ENCODE measurements around the gene SLC25A43. TPM values are rescaled to one million over a fixed set of nuclear protein-coding genes. Genes with fewer than 3 reads are reported as not detected.
"Not testable (repeated sequence)": the region's sequence is repeated elsewhere in the genome, so short reads cannot be mapped to it uniquely, and the experiment has no call there.

Gene SLC25A43
- total RNA-seq, 1 experiment from 2014 or later, result 13.4 TPM

DNA sequence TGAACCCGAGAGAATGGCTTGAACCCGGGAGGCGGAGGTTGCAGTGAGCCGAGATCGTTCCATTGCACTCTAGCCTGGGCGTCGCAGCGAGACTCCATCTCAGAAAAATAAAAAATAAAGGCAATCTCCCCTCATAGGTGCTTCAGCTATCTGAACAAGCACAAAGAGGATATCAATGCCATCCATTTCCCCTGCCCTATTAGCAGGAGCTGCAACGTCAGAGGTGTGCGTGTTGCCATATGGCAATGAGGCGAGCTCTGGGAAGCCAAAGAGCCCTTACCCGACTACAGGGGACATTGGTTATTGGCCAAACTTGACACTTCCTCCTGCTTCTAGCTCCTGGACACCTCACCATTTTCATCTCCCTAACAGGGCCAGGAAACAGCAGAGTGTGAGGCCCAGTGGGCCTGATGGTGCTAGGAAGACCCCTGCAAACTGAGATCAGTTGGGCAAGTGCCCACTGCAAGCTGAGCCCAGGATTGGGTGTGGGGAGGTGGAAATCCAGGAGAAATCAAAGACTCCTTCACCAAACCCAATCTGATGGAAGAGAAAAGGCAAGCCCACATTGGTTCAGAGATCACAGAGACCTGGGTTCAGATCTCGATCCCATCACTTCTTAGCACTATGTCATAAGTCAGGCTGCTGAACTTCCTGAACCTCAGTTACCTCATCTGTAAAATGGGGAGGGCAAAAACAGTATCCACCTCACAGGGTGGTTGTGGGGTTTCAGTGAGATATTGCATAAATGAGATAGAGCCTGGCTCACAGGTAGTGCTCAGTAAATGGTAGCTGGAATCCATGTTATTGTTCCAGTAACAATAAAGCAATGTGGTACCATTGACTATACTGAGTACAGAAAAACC lies 90.3 kb downstream of the SLC25A43 start:
- H3K4me3 Mint-ChIP-seq (ENCODE audit: unreplicated experiment), result no peak overlapping the region
- H3K4me1 Mint-ChIP-seq (ENCODE audit: low read depth, unreplicated experiment), result no peaks in the 10 kb centered on the region
- TF ChIP-seq, protein P1, sequence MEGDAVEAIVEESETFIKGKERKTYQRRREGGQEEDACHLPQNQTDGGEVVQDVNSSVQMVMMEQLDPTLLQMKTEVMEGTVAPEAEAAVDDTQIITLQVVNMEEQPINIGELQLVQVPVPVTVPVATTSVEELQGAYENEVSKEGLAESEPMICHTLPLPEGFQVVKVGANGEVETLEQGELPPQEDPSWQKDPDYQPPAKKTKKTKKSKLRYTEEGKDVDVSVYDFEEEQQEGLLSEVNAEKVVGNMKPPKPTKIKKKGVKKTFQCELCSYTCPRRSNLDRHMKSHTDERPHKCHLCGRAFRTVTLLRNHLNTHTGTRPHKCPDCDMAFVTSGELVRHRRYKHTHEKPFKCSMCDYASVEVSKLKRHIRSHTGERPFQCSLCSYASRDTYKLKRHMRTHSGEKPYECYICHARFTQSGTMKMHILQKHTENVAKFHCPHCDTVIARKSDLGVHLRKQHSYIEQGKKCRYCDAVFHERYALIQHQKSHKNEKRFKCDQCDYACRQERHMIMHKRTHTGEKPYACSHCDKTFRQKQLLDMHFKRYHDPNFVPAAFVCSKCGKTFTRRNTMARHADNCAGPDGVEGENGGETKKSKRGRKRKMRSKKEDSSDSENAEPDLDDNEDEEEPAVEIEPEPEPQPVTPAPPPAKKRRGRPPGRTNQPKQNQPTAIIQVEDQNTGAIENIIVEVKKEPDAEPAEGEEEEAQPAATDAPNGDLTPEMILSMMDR (IDR thresholded peaks at IDR 0.05; ENCODE audit: insufficient read depth in 1 of 2, low read depth in 1 of 2, low read length in 1 of 2, severe bottlenecking in 1 of 2, unreplicated experiment in 1 of 2), result no peak
- CTCF ChIA-PET, result interaction anchor here (0.7 to 1.8 kb wide), 2 partner anchors 12 to 23 kb away, joined by 3 to 12 read pairs; no protein-coding TSS in a partner anchor
- POLR2A ChIA-PET, result no interaction called here
- no TSS peak for BruUV-seq (replicated peaks)
- no peaks in the 10 kb centered on the region for H3K36me3 ChIP-seq (ENCODE audit: control insufficient read depth, insufficient read depth, low read length)
- H3K9me3 ChIP-seq, result no peaks in the 10 kb centered on the region
- H3K27me3 Mint-ChIP-seq (ENCODE audit: insufficient read depth, unreplicated experiment), result no peaks in the 10 kb centered on the region
- H3K27me3 ChIP-seq (replicated peaks; ENCODE audit: control insufficient read depth, insufficient read depth, low read length), result no peaks in the 10 kb centered on the region
- intact Hi-C loops (cut with micrococcal nuclease; ENCODE audit: unreplicated experiment), result no loop called here
- no peak overlapping the region for H3K4me3 ChIP-seq (ENCODE audit: low read depth, low read length)
- H3K9me3 Mint-ChIP-seq (ENCODE audit: unreplicated experiment), result no peaks in the 10 kb centered on the region
- peaks cover 4% of the 10 kb centered on the region for H3K4me1 ChIP-seq
- DNase-seq, result no peak
- no peaks in the 10 kb centered on the region for H3K36me3 Mint-ChIP-seq (ENCODE audit: insufficient read depth, unreplicated experiment)
- H3K27ac Mint-ChIP-seq (ENCODE audit: unreplicated experiment), result no peak overlapping the region

DNA sequence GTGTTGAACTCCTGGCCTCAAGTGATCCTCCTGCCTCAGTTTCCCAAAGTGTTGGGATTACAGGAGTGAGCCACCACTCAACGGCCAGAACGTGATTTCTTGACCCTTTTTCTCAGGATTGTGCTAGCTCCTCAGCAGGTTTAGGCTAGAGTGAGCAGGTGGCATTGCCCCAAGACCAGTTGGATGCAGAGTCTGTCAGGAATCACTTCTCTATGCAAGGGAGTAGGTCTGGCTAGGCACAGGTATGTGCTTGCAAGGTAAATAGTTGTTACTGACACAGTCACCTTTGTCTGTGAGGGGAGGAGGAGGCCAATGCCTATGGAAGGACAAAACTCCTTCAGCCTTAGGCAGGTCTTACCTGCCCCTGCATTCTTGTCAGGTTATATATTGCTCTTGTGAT lies 93.3 kb downstream of the SLC25A43 start:
- no peak for DNase-seq
- Mint-ChIP-seq H3K27ac (ENCODE audit: unreplicated experiment) (no peak overlapping the region), H3K4me3 (ENCODE audit: unreplicated experiment) (no peak overlapping the region), H3K4me1 (ENCODE audit: low read depth, unreplicated experiment) (peaks cover 15% of the 10 kb centered on the region), H3K9me3 (ENCODE audit: unreplicated experiment) (no peaks in the 10 kb centered on the region), H3K36me3 (ENCODE audit: insufficient read depth, unreplicated experiment) (no peaks in the 10 kb centered on the region), H3K27me3 (ENCODE audit: insufficient read depth, unreplicated experiment) (no peaks in the 10 kb centered on the region)
- Histone ChIP-seq H3K4me3 (ENCODE audit: low read depth, low read length) (no peak overlapping the region), H3K36me3 (ENCODE audit: control insufficient read depth, insufficient read depth, low read length) (no peaks in the 10 kb centered on the region), H3K27me3 (replicated peaks; ENCODE audit: control insufficient read depth, insufficient read depth, low read length) (no peaks in the 10 kb centered on the region), H3K9me3 (no peaks in the 10 kb centered on the region), H3K4me1 (peaks cover 23% of the 10 kb centered on the region)
- intact Hi-C loops (cut with micrococcal nuclease; ENCODE audit: unreplicated experiment), result no loop called here
- POLR2A ChIA-PET, result no interaction called here
- TF ChIP-seq, protein P1 (IDR thresholded peaks at IDR 0.05; ENCODE audit: insufficient read depth in 1 of 2, low read depth in 1 of 2, low read length in 1 of 2, severe bottlenecking in 1 of 2, unreplicated experiment in 1 of 2), result no peak
- BruUV-seq (replicated peaks), result no TSS peak
- CTCF ChIA-PET, result interaction anchor here (1.4 kb wide), 1 partner anchor 20 kb away, joined by 4 read pairs; no protein-coding TSS in a partner anchor

DNA sequence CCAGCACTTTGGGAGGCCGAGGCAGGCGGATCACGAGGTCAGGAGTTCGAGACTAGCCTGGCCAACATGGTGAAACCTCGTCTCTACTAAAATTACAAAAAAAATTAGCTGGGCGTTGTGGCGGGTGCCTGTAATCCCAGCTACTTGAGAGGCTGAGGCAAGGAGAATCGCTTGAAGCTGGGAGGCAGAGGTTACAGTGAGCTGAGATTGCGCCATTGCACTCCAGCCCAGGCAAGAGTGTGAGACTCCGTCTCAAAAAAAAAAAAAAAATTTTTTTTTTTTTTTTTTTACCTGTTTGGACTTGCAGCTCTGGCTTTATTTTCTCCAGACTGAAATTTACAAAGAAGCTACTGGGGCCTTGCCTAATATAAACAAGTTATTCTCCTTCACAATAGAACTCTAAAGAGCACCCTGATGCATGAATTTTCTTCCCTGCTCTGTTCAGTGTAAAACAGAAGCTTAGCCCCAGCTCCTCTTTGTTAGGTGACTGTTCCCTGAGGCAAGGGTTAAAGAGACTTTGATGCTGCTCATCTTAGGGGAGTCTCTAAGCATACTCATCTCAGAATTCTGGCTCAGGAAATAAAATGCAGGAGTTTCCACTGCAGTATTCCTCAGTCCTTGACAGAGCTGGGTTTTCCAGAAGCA lies 94.8 kb downstream of the SLC25A43 start:
- peaks cover 15% of the 10 kb centered on the region for H3K4me1 Mint-ChIP-seq (ENCODE audit: low read depth, unreplicated experiment)
- H3K4me1 ChIP-seq, result peaks cover 23% of the 10 kb centered on the region
- intact Hi-C loops (cut with micrococcal nuclease; ENCODE audit: unreplicated experiment); H3K36me3 Mint-ChIP-seq (ENCODE audit: insufficient read depth, unreplicated experiment); H3K4me3 Mint-ChIP-seq (ENCODE audit: unreplicated experiment); H3K9me3 Mint-ChIP-seq (ENCODE audit: unreplicated experiment); BruUV-seq (replicated peaks); DNase-seq; H3K27me3 Mint-ChIP-seq (ENCODE audit: insufficient read depth, unreplicated experiment); H3K36me3 ChIP-seq (ENCODE audit: control insufficient read depth, insufficient read depth, low read length); H3K4me3 ChIP-seq (ENCODE audit: low read depth, low read length); H3K27ac Mint-ChIP-seq (ENCODE audit: unreplicated experiment); H3K27me3 ChIP-seq (replicated peaks; ENCODE audit: control insufficient read depth, insufficient read depth, low read length); H3K9me3 ChIP-seq: not testable (repeated sequence)
- ChIA-PET CTCF (interaction anchor here (0.6 to 1.0 kb wide), 4 partner anchors 18 to 291 kb away, joined by 3 to 11 read pairs (median 6); no protein-coding TSS in a partner anchor), POLR2A (interaction anchor here (0.5 kb wide), 1 partner anchor 39 kb away, joined by 6 read pairs; no protein-coding TSS in a partner anchor)

All from Caco-2 (cell line).